ENCODE results near the gene OR10G7.
"Not testable (repeated sequence)": the region's sequence is repeated elsewhere in the genome, so short reads cannot be mapped to it uniquely, and the experiment has no call there.

OR10G7 gene

DNA sequence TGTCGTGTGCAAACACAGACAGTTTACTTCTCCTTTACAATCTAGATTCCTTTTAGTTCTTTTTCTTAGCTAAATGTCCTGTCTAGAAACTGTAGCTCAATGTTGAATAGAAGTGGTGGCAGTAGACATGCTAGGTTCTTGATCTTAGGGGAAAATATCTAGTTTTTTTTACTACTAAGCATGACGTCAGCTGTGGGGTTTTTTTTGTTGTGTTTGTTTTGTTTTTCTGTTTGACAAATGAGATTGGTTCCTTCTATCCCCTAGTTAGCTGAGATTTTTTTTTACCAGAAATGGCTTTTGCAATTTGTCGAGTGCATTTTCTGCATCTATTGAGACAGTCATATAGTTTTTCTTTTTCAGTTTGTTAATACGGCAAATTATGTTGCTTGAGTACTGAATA lies 2.3 kb upstream of the OR10G7 start:
- no peak for DNase-seq (ENCODE audit: low read depth in 2 of 2)

DNA sequence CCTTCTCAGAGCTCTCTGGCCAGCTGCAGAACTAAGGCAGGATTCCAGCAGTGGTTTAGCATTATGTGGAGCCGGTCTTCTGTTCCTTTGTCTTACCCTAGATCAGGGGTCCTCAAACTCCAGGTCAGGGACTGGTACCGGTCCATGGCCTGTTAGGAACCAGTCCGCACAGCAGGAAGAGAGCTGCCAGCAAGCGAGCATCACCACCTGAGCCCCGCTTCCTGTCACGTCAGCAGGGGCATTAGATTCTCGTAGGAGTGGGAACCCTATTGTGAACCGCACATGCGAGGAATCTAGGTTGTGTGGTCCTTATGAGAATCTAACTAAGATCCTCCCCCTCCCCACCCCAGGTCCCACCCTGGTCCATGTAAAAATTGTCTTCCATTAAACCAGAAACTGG lies 1.6 kb downstream of the OR10G7 start:
- DNase-seq (ENCODE audit: low read depth in 2 of 2), result no peak

DNA sequence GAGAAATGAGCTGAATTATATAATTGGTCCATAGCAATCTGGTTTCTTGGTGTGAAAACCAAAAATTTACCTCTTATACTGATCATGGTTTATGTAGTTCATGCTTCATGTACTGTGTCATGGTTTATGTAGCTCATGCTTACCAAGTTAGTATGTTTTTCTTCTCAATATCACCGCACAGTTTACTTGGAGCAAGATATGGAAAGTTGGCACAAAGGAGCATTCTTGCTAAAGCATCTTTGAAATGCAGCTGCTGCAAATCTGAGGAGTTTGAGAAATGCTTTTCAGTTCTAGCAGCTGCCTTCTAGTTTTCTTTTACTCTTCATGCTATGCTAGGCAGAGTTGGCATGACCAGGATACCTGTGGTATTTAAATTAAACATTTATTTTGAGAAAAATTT lies 4.5 kb downstream of the OR10G7 start:
- no peak for DNase-seq (ENCODE audit: low read depth in 2 of 2)

DNA sequence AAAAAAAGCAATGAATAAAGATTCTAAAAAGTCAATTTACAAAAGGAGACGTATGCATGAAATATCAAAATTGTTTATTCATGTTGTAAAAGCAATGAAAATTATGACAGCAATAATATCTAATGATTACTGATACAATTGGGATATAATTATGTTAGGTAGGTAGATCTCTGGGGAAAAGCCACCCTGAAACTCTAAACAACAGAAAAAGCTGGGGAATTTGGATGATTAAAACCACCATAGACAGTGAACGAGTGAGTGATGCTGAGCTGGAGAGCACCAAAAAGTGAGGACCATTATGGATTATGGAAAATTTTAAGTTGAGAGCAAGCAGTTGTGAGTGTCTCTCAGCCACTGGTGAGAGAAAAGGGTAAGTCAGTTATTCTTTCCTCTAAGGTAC lies 14.6 kb downstream of the OR10G7 start, which contains the start of gene OR10G8:
Gene OR10G8, plus strand, starts transcription at position 301 of the 400 bp plus-strand sequence. CDS start 2,825 bp downstream, outside the sequence.
- no peak for DNase-seq (ENCODE audit: low read depth in 2 of 2)

DNA sequence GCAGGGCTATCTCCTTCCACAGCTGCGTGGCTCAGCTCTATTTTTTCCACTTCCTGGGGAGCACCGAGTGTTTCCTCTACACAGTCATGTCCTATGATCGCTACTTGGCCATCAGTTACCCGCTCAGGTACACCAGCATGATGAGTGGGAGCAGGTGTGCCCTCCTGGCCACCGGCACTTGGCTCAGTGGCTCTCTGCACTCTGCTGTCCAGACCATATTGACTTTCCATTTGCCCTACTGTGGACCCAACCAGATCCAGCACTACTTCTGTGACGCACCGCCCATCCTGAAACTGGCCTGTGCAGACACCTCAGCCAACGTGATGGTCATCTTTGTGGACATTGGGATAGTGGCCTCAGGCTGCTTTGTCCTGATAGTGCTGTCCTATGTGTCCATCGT lies 25.3 kb downstream of the OR10G7 start:
- not testable (repeated sequence) for DNase-seq (ENCODE audit: low read depth in 2 of 2)

DNA sequence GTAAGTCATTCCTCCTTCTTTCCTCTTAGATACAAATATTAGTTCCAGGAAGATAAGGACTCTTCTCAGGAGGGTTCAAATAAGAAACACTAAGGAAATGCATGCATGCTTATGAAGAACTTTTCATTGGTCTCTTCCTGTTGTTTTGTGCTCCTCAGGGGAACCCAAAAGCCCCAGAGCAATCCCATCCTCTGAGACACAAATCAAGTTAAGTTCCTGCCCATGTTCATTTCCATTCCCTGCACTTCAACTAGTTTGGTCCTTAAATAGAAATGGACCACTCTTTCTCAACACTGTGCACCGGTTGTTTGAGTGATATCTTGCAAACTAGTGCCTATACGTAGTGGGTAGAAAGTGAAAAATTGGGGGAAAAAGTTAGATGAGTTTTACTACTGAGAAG lies 28.4 kb downstream of the OR10G7 start, which contains the start of gene OR10G4:
Gene OR10G4, plus strand, starts transcription at position 301 of the 400 bp plus-strand sequence. CDS start 2,578 bp downstream, outside the sequence.
- DNase-seq (ENCODE audit: low read depth in 2 of 2), result no peak

DNA sequence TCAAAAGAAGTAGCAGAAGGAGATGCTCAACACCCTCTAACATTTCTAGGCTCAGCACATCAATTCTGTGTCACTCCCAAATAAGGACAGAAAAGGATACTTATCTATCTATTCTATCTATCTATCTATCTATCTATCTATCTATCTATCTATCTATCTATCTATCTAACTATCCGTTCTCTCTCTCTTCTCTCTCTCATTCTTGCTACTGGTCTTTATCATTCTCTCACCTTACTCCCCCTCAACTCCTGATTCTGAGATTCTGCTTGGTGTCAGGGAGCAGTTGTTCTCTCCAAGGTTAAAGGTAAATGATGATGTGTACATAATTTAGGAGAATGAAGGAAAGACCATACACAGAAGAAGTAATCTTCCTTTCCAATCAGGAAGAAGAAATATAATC lies 46.0 kb downstream of the OR10G7 start, which contains the start of gene OR10G6:
Gene OR10G6, minus strand, starts transcription at position 43 of the 400 bp plus-strand sequence. Its CDS starts 0 bp downstream, at position 43.
- DNase-seq (ENCODE audit: low read depth in 2 of 2), result no peak
